ENCODE results near the gene MEPCE. TPM values are rescaled to one million over a fixed set of nuclear protein-coding genes. Genes with fewer than 3 reads are reported as not detected.
A peak's percentile ranks its signal among the peaks of the same experiment; 100 is the strongest.
"Not testable (repeated sequence)": the region's sequence is repeated elsewhere in the genome, so short reads cannot be mapped to it uniquely, and the experiment has no call there.

MEPCE gene
- total RNA-seq, 1 donor from 2014 or later, result 28.2 TPM

DNA sequence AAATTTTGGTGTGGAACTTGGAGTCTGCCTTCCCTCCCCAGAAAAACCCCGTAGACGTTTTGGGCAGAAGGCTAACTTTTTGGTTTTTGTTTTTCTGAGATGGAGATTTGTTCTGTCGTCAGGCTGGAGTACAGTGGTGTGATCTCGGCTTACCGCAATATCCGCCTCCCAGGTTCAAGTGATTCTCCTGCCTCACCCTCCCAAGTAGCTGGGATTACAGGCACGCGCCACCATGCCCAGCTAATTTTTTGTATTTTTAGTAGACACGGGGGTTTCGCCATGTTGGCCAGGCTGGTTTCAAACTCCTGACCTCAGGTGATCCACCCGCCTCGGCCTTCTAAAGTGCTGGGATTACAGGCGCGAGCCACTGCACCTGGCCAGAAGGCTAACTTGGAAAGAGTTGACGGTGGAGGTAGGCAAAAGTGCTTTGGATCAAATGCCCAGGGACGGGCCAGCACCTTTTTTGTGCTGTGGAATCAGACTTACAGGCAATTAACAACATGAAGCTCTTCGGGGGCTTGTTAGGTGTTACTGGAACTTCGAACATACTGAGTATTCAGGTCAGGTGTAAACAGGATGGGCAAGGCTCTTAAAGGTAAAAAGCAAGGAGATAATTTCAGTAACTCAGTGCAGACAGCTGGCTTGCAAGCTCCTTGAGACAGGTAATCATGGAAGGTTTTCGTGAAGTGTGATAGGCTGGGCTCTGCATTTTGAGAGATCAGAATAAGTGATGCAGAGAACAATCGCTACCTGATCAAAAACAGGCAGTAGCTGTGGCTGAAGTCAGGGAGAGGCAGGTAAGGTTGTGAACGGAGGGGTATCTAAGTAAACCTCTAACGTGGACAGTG, 4.9 kb downstream of the MEPCE start:
- no peak for DNase-seq (ENCODE audit: low read depth)

GRCh38 chr7:100435401-100436304, 6.0 kb downstream of the MEPCE start:
- no peak for DNase-seq (ENCODE audit: low read depth)

DNA sequence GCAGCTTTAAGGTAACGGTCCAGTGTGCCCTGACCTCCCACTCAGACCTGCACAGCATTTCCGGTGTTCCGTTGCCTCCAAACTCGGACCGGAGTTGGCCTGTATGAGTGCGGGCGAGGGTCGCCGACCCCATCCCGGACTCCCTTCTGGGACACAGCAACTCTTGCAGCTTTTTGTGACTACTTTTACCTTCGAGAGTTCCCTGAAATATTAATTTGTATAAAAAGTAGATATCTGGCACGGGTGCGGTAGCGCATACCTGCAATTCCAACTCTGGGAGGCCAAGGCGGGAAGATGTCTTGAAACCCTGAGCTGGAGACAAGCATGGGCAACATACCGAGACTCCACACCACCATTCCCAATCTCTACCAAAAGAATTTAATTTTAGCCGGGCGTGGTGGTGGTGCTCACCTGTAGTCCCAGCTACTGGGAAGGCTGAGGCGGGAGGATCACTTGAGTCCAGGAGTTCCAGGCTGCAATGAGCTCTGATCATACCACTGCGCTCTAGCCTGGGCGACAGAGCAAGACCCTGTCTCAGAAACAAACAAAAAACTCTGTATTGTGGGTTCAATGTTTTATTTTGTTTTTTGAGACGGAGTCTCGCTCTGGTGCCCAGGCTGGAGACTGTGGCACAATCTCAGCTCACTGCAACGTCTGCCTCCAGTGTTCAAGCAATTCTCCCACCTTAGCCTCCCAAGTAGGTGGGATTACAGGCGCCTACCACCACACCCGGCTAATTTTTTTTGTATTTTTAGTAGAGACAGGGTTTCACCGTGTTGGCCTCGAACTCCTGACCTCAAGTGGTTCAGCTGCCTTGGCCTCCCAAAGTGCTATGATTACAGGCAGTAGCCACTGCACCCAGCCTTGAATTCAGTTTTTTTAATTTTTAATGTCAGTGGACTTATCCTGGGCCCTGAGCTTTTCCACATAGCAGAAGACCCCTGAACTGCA, 7.8 kb downstream of the MEPCE start:
- DNase-seq (ENCODE audit: low read depth), result no peak

GRCh38 chr7:100438172-100438571, 8.5 kb downstream of the MEPCE start:
- DNase-seq (ENCODE audit: low read depth), result no peak

GRCh38 chr7:100438731-100439130, 9.1 kb downstream of the MEPCE start:
- DNase-seq (ENCODE audit: low read depth), result not testable (repeated sequence)

DNA sequence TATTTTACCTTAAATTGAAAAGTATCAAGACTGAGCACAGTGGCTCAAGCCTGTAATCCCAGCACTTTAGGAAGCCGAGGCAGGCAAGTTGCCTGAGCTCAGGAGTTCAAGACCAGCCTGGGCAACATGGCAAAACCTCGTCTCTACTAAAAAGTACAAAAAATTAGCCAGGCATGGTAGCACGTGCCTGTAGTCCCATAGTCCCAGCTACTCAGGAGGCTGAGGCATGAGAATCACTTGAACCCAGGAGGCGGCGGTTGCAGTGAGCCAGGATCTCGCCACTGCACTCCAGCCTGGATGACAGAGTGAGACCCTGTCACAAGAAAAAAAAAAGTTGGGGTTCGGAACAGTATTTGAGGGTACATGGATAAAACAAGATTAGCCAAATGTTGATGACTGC, 9.6 kb downstream of the MEPCE start:
- not testable (repeated sequence) for DNase-seq (ENCODE audit: low read depth)

- no peak for DNase-seq (ENCODE audit: low read depth)
Measured at GRCh38 chr7:100441641-100442535, 12.3 kb downstream of the MEPCE start.

DNA sequence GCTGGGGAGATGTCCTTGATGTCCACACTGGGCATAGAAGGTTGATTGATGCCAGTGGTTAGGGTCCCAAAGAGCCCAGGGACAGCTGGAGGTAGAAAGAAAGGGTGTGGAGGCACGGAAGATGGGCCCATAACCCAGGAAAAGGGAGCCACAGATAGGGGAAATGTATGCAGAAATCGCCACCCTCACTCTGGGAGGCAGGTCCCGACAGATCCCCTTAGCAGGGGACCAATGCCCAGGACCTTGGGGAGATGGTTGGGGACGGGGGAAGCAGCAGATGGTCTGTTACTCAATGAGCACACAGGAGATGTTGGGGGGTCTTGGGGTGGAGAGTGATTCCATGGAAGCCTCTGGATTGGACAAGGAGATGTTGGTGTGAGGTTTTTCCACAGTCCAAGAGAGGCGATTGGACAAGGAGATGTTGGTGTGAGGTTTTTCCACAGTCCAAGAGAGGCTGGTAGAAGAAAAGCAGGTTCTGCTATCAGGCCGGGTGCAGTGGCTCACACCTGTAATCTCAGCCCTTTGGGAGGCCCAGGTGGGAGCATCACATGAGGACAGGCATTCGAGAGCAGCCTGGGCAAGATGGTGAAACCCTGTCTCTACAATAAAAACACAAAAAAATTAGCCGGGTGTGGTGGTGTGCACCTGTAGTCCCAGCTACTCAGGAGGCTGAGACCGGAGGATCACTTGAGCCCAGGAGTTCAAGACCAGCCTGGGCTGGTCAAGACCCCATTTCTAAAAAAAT, 13.6 kb downstream of the MEPCE start:
- no peak for DNase-seq (ENCODE audit: low read depth)

- DNase-seq (ENCODE audit: low read depth), result peak; percentile 35
Measured at GRCh38 chr7:100444311-100445278, 15.0 kb downstream of the MEPCE start.

DNA sequence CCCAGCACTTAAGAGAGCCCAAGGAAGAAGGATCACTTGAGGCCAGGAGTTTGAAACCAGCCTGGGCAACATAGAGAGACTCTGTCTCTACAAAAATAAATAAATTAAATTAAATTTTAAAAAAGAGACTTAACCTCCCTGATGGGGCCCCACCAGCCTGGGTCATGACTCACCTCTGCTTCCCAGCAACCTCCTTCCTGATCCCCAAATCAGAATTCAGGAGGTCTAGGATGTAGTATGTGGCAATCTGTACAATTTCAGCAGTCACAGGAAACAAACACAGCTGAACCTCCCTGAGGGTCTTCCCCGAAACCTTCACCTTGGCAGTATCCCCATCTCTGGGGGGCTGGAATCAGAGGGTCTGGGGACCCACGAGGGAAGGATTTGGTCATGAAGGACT, 16.4 kb downstream of the MEPCE start:
- DNase-seq (ENCODE audit: low read depth), result no peak

GRCh38 chr7:100447363-100447762, 17.7 kb downstream of the MEPCE start:
- not testable (repeated sequence) for DNase-seq (ENCODE audit: low read depth)

DNA sequence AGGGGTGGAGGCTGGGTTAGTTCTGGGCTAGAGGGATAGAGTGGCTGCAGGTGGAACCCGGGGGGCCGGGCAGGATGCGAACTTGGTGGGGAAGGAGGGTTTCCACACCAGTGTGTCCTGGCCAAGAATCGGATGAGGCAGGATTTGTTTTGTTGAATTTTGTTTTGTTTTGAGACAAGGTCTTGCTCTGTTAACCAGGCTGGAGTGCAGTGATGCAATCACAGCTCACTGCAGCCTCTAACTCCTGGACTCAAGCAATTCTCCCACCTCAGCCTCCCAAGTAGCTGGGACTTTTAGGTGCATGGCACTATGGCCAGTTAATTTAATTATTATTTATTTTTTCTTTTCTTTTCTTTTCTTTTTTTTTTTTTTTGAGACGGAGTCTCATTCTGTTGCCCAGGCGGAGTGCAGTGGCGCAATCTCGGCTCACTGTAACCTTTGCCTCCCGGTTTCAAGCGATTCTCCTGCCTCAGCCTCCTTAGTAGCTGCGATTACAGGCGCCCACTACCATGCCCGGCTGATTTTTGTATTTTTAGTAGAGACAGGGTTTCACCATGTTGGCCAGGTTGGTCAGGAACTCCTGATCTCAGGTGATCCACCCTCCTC, 19.7 kb downstream of the MEPCE start:
- no peak for DNase-seq (ENCODE audit: low read depth)

- no peak for DNase-seq (ENCODE audit: low read depth)
Measured at GRCh38 chr7:100452513-100452912, 22.9 kb downstream of the MEPCE start.

DNA sequence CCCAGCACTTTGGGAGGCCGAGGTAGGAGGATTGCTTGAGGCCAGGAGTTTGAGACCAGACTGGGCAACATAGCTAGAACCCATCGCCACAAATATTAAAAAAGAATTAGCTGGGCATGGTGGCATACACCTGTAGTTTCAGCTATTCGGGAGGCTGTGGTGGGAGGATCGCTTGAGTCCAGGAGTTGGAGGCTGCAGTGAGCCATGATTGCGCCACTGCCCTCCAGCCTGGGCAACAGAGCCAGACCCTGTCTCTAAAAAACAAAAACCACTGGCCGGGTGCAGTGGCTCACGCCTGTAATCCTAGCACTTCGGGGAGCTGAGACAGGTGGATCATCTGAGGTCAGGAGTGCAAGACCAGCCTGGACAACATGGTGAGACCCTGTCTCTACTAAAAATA, 24.2 kb downstream of the MEPCE start:
- DNase-seq (ENCODE audit: low read depth), result not testable (repeated sequence)

GRCh38 chr7:100455206-100455605, 25.6 kb downstream of the MEPCE start:
- DNase-seq (ENCODE audit: low read depth), result no peak

GRCh38 chr7:100456562-100456961, 26.9 kb downstream of the MEPCE start:
- no peak for DNase-seq (ENCODE audit: low read depth)

DNA sequence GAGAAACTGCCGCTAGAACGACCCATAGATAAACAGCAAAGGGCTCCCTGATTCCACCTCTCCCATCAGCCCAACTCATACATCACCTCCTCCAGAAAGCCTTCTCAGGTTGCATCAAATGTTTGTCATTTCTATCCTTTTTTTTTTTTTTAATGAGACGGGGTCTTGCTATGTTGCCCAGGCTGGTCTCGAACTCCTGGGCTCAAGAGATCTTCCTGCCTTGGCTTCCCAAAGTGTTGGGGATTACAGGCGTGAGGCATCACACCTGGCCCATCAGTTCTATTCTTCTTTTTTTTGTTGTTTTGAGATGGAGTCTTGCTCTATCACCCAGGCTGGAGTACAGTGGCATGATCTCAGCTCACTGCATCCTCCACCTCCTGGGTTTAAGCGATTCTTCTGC, 27.4 kb downstream of the MEPCE start:
- DNase-seq (ENCODE audit: low read depth), result no peak

DNA sequence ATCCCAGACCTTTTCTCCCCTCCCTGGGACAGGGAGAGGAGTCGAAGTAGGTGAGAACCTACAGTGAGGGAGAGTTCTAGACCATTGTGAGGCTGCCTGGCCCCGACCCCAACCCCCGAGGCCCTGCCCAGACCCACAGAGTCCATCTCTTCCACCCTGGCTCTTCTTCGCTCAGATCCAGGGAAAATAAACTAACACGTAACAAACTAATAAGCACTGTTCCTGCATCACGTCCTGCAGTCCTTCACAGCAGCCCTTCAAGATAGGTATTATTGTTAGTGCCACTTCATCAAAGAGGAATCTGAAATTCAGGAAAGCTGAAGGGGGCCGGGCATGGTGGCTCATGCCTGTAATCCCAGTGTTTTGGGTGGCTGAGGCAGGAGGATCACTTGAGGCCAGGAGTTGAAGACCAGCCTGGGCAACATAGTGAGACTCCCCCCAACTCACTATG, 34.6 kb downstream of the MEPCE start, which contains the start of gene SPACDR:
TSS of gene SPACDR (minus strand) at position 51 of the 451 bp plus-strand sequence. CDS start 235 bp downstream, outside the sequence.
- DNase-seq (ENCODE audit: low read depth), result no peak
